GM12891 (cell line): ENCODE measurements around the gene SCNN1B.

Experiments
- PAX5 ChIP-seq: IDR thresholded peaks from 2 replicates; pipeline ENCODE4 v1.6.1; 2011; ENCODE audit warnings: low read length, moderate library complexity, mild to moderate bottlenecking; ENCODE audit not compliant: insufficient read depth, severe bottlenecking
- POLR2A ChIP-seq: IDR thresholded peaks from 2 replicates; pipeline ENCODE4 v1.6.1; 2011; ENCODE audit warnings: low read depth, low read length, control low read depth
- POLR2AphosphoS5 ChIP-seq: IDR thresholded peaks from 2 replicates; pipeline ENCODE4 v1.6.1; 2011; ENCODE audit warnings: low read depth, low read length, control low read depth
- POU2F2 ChIP-seq: IDR thresholded peaks from 2 replicates; pipeline ENCODE4 v1.6.1; 2011; ENCODE audit warnings: low read depth, mild to moderate bottlenecking, control low read depth, low read length, moderate library complexity
- SPI1 ChIP-seq: IDR thresholded peaks from 2 replicates; pipeline ENCODE4 v1.6.1; 2011; ENCODE audit warnings: low read depth, low read length, control low read depth
- TAF1 ChIP-seq: IDR thresholded peaks from 2 replicates; pipeline ENCODE4 v1.6.1; 2011; ENCODE audit warnings: low read depth, low read length, control low read depth

DNA sequence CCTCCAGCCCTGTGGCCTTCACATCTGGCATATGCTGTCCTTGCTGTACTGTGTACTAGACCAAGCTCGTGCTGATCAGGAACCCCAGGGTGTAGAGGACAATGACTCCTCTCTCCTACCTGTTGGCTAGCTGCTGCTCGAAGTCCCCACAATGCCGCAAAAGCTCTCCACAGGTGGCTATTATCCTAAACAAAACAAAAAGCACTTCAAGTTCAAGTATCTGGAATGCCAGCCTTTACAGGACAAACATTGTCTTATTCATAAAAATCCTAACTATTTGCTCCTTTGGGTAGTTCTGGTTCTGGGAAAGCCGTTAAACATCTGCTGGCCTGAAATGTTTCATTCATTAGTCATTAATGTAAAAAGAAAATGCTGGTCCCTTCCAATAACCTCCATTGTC lies 108.1 kb downstream of the SCNN1B start:
- no peak for TF ChIP-seq POLR2AphosphoS5
- no peak for TF ChIP-seq TAF1
- TF ChIP-seq POLR2A: no peak
- no peak for TF ChIP-seq SPI1
- no peak for TF ChIP-seq POU2F2
- no peak for TF ChIP-seq PAX5
